Common myeloid progenitor, CD34-positive (primary cell): ENCODE results near the gene COBLL1.

Experiments used
- CTCF ChIA-PET: fragments of 350-600 bp; sonication (Branson Sonifier 250); formaldehyde crosslinking; loops from one replicate; lab custom pipeline; 2021; ENCODE audit warnings: antibody characterized with exemption; lab: Charles Lee
- POLR2A ChIA-PET: fragments of 350-600 bp; sonication (Branson Sonifier 250); formaldehyde crosslinking; loops from one replicate; lab custom pipeline; 2021; ENCODE audit warnings: antibody characterized with exemption; lab: Charles Lee
- DNase-seq, 3 donors: peaks; one replicate each; pipeline versions ENCODE4 v3.0.0 to v3.0.0-alpha.2; 2013
- H3K27ac ChIP-seq, 2 experiments: 1 replicate in 1 of 2; 2 replicates in 1 of 2; pipeline ENCODE4 v1.7.0; 2013; ENCODE audit warnings: inconsistent platforms in 2 of 2, low read length in 2 of 2, mild to moderate bottlenecking in 2 of 2, low read depth in 1 of 2, moderate library complexity in 1 of 2; ENCODE audit not compliant: severe bottlenecking in 2 of 2, insufficient read depth in 1 of 2, poor library complexity in 1 of 2
- H3K27me3 ChIP-seq, 5 experiments: replicated peaks in 2 of 5; 1 replicate in 3 of 5; 2 replicates in 2 of 5; pipeline versions ENCODE4 v1.6.1 to v1.7.0; 2013; ENCODE audit warnings: low read length in 4 of 5, mild to moderate bottlenecking in 2 of 5, moderate library complexity in 2 of 5, inconsistent platforms in 1 of 5; ENCODE audit not compliant: insufficient read depth in 5 of 5, control insufficient read depth in 4 of 5
- H3K36me3 ChIP-seq, 4 experiments: 1 replicate in 2 of 4; 2 replicates in 2 of 4; pipeline versions ENCODE4 v1.6.1 to v1.7.0; 2013; ENCODE audit warnings: low read length in 3 of 4, control low read depth in 1 of 4, mild to moderate bottlenecking in 1 of 4; ENCODE audit not compliant: control insufficient read depth in 4 of 4, insufficient read depth in 4 of 4
- H3K4me1 ChIP-seq, 4 experiments: 1 replicate in 3 of 4; 2 replicates in 1 of 4; pipeline versions ENCODE4 v1.6.1 to v1.7.1; 2013; ENCODE audit warnings: low read length in 3 of 4, mild to moderate bottlenecking in 3 of 4, control low read depth in 1 of 4, inconsistent platforms in 1 of 4, moderate library complexity in 1 of 4; ENCODE audit not compliant: control insufficient read depth in 4 of 4, insufficient read depth in 4 of 4; ENCODE audit errors: control extremely low read depth in 1 of 4
- H3K4me3 ChIP-seq, 7 experiments: 1 replicate in 4 of 7; 2 replicates in 3 of 7; pipeline versions ENCODE4 v1.5.1 to v1.7.0; 2013; ENCODE audit warnings: mild to moderate bottlenecking in 7 of 7, low read length in 6 of 7, moderate library complexity in 6 of 7, inconsistent platforms in 2 of 7, low read depth in 2 of 7, control low read depth in 1 of 7; ENCODE audit not compliant: insufficient read depth in 4 of 7, control insufficient read depth in 1 of 7; ENCODE audit errors: extremely low read depth in 1 of 7
- H3K9me3 ChIP-seq, 5 experiments: 1 replicate in 4 of 5; 2 replicates in 1 of 5; pipeline versions ENCODE4 v1.6.1 to v1.7.1; 2013; ENCODE audit warnings: low read length in 4 of 5, mild to moderate bottlenecking in 2 of 5, inconsistent platforms in 1 of 5, low read depth in 1 of 5, moderate library complexity in 1 of 5; ENCODE audit not compliant: control insufficient read depth in 4 of 5, insufficient read depth in 2 of 5; ENCODE audit errors: control extremely low read depth in 1 of 5
- WGBS: methylation state at CpG from one replicate; pipeline ENCODE4 v1.1.5; 2013; ENCODE audit not compliant: insufficient coverage; 5-methylcytosine and 5-hydroxymethylcytosine counted together

COBLL1 gene

DNA sequence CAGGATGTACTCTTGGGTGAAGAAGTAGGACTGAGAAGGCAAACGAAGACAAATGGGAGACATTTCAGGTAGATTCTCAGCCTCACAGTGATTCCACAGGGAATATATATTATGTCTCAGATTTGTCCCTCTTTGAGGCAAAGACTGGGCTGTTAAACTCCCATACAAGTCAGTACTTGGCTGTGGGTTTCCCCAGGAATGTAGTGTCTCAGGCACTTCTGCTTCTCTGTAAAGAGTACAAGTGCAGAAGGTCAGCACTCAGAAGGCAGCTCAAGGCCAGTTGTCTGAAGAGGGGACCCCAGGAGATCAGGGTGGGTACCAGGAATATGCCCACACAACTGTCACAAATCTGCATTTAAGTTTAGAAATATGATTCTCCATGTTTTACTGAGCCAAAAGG is 39.9 kb upstream of the COBLL1 start:
- Histone ChIP-seq H3K4me3 (no peak overlapping the region), H3K36me3 (no peaks in the 10 kb centered on the region), H3K9me3 (peaks cover 0 to 5% (median 0%) of the 10 kb centered on the region in 5 experiments), H3K4me1 (no peaks in the 10 kb centered on the region), H3K27ac (no peak overlapping the region), H3K27me3 (no peaks in the 10 kb centered on the region)
- ChIA-PET CTCF (interaction anchor here (1.3 to 2.0 kb wide), 3 partner anchors 9 to 40 kb away, joined by 3 to 10 read pairs (median 7); partner anchors contain the start of gene COBLL1), POLR2A (no interaction called here)
- DNase-seq: no peak
- 100% methylated on average over 1 of the region's 1 CpG for WGBS

DNA sequence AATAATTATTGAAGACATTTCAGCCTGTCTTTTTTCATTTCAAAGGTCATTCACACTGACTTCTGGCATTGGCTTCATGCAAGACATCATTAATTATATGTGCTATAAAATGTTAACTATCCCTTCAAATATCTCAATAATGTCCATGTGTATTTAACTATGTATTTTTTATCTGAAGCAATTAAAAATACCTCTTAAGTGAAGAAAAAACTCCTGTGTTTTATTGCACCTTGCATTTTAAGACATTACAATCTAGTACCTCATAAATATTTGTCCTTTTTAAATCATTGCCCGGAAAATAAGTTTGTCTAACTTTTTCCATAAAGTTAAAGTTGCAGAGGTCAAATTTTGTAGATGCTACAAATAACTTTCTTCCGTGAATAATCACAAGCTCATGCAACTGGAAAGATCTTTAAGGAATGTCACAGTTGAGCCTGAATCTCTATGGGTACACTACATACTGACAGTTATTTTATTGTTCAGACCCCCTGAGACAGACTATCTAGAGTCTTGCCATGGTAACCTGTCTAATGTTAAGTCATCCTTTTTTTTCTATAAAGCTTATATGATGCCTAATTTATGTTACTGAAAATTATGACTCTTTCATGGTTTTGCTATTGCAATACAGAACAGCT is 38.4 kb upstream of the COBLL1 start:
- no peaks in the 10 kb centered on the region for H3K4me1 ChIP-seq
- 100% methylated on average over 1 of the region's 2 CpGs for WGBS
- H3K27me3 ChIP-seq: no peaks in the 10 kb centered on the region
- POLR2A ChIA-PET: no interaction called here
- H3K9me3 ChIP-seq: peaks cover 0 to 5% (median 0%) of the 10 kb centered on the region in 5 experiments
- DNase-seq: no peak
- no peaks in the 10 kb centered on the region for H3K36me3 ChIP-seq
- CTCF ChIA-PET: interaction anchor here (1.7 to 2.0 kb wide), 2 partner anchors 10 to 38 kb away, joined by 7 to 10 read pairs; partner anchors contain the start of gene COBLL1
- H3K27ac ChIP-seq: no peak overlapping the region
- H3K4me3 ChIP-seq: no peak overlapping the region

DNA sequence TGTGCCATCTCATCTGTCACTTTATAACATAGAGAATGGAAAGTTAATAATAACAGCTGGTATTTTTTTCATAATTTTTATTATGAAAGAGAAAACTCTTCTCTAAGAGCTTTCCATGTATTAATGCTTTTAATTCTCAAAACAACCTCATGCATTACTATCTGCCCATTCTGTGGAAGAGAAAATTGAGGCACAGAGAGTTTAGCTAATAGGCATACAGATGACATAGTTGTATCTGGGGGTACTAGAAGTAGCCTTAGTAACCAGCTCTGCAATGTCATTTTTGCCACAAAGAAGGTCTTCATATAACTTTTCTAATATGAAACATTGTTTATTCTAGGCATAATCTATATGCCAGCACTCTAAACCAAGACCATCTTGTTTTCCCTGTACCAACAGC is 36.3 kb upstream of the COBLL1 start:
- CTCF ChIA-PET: interaction anchor here (0.6 to 2.0 kb wide), 4 partner anchors 10 to 68 kb away, joined by 3 to 5 read pairs (median 3); no protein-coding TSS in a partner anchor
- H3K27ac ChIP-seq: no peak overlapping the region
- H3K4me3 ChIP-seq: no peak overlapping the region
- H3K9me3 ChIP-seq: peaks cover 0 to 5% (median 0%) of the 10 kb centered on the region in 5 experiments
- no peaks in the 10 kb centered on the region for H3K36me3 ChIP-seq
- no peaks in the 10 kb centered on the region for H3K27me3 ChIP-seq
- POLR2A ChIA-PET: no interaction called here
- DNase-seq: no peak
- H3K4me1 ChIP-seq: no peaks in the 10 kb centered on the region

DNA sequence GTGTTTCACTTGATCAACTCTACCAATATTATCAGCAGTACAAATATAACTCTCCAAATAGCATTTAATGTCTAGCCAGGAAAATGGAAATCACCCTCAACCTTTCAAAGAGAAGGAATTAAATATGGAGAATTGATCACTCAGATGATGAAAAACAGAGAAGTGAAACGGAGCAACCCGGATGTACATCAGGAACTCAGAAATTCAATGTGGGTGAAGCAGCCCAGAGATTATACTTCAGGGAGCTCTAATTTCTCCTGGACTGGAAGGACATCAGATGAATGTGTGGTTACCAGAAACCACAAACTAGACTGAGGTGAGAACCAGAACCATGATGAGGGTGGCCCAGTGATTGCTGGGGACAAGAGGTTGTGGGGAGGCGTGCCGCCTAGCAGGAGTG is 35.5 kb upstream of the COBLL1 start:
- ChIA-PET POLR2A (no interaction called here), CTCF (interaction anchor here (1.5 to 2.0 kb wide), 2 partner anchors 10 to 15 kb away, joined by 5 read pairs; no protein-coding TSS in a partner anchor)
- Histone ChIP-seq H3K27ac (no peak overlapping the region), H3K4me1 (no peaks in the 10 kb centered on the region), H3K4me3 (no peak overlapping the region), H3K36me3 (no peaks in the 10 kb centered on the region), H3K9me3 (peaks cover 0 to 5% (median 0%) of the 10 kb centered on the region in 5 experiments), H3K27me3 (no peaks in the 10 kb centered on the region)
- DNase-seq: peak in 1 of 3 donors; percentile 16
- 77% methylated on average over 2 of the region's 4 CpGs for WGBS

DNA sequence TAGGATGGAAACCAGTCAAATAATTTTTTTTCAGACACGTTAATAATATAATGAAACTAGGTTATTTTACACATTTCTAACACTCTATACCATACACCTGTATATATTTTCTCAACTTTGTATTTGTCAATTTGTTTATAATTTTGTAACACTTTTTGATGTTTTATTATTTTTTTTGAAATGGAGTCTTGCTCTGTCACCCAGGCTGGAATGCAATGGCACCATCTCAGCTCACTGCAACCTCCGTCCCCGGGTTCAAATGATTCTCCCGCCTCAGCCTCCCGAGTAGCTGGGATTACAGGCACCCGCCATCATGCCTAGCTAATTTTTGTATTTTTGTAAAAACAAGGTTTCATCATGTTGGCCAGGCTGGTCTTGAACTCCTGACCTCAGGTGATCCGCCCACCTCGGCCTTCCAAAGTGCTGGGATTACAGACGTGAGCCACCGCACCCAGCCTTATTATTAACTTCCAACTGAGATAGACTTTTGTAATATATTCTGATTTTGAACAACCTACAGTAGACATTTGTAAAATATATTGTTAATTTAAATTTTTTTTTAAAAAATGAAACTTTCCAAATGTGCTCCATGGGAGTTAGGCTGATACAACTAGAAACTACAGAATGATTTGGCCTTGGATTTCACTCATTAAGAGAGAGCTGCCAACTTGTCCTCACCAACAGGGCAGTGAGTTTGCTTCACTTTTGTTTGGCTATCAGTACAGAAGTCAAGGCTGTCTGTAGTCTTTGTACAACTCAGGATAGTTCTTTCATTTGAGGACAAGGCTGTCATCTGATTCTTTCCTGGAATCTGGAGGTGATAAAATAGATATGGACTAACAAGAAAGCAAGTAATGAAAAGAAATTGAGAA is 33.9 kb upstream of the COBLL1 start:
- Histone ChIP-seq H3K27me3 (no peaks in the 10 kb centered on the region), H3K27ac (no peak overlapping the region), H3K9me3 (peaks cover 0 to 1% (median 0%) of the 10 kb centered on the region in 5 experiments), H3K4me1 (no peaks in the 10 kb centered on the region), H3K4me3 (no peak overlapping the region), H3K36me3 (no peaks in the 10 kb centered on the region)
- DNase-seq: no peak
- 98% methylated on average over 5 of the region's 10 CpGs for WGBS
- ChIA-PET CTCF (interaction anchor here (1.0 to 2.4 kb wide), 4 partner anchors 14 to 34 kb away, joined by 3 to 11 read pairs (median 4); partner anchors contain the start of gene COBLL1), POLR2A (interaction anchor here (0.7 kb wide), 1 partner anchor 13 kb away, joined by 3 read pairs; no protein-coding TSS in a partner anchor)

GRCh38 chr2:164873210-164873908 is 31.7 kb upstream of the COBLL1 start:
- no peaks in the 10 kb centered on the region for H3K9me3 ChIP-seq
- peaks cover 0 to 4% (median 0%) of the 10 kb centered on the region in 4 experiments for H3K4me1 ChIP-seq
- H3K4me3 ChIP-seq: no peak overlapping the region
- no peaks in the 10 kb centered on the region for H3K36me3 ChIP-seq
- H3K27me3 ChIP-seq: no peaks in the 10 kb centered on the region
- H3K27ac ChIP-seq: no peak overlapping the region
- 91% methylated on average over 8 of the region's 9 CpGs for WGBS
- ChIA-PET CTCF (interaction anchor here (0.5 to 2.4 kb wide), 4 partner anchors 12 to 139 kb away, joined by 3 to 11 read pairs (median 4); no protein-coding TSS in a partner anchor), POLR2A (no interaction called here)
- DNase-seq: no peak
